H1 (cell line): ENCODE measurements around the gene FHIT. TPM values are rescaled to one million over a fixed set of nuclear protein-coding genes. Genes with fewer than 3 reads are reported as not detected.

ENCODE experiments used
- CTCF ChIA-PET: fragments of 300-600 bp; sonication (Branson Sonifier 250); formaldehyde crosslinking; loops from one replicate; lab custom pipeline; 2021; ENCODE audit not compliant: partially characterized antibody; lab: Charles Lee
- POLR2A ChIA-PET: fragments of 300-600 bp; sonication (Branson Sonifier 250); formaldehyde crosslinking; loops from one replicate; lab custom pipeline; 2021; ENCODE audit warnings: inconsistent platforms; ENCODE audit not compliant: partially characterized antibody; lab: Charles Lee
- DNase-seq, 2 experiments: peaks; one replicate each; pipeline versions ENCODE4 v3.0.0 to v3.0.0-alpha.2; 2010 to 2022; ENCODE audit warnings: low spot score in 2 of 2, low read depth in 1 of 2, mixed read lengths in 1 of 2
- FAIRE-seq: peaks from 2 replicates; lab custom pipeline; 2011; peaks lifted over from hg19 to GRCh38; lab: Jason Lieb, UNC
- H2AFZ ChIP-seq: 2 replicates; pipeline ENCODE4 v1.8.1; 2012; ENCODE audit warnings: low read length, inconsistent platforms
- H2AK5ac ChIP-seq: 2 replicates; pipeline ENCODE4 v1.6.1; 2013; ENCODE audit warnings: low read depth, low read length
- H2BK120ac ChIP-seq: replicated peaks from 2 replicates; pipeline ENCODE3; 2013; ENCODE audit warnings: low read depth, low read length, inconsistent platforms
- H2BK12ac ChIP-seq: 2 replicates; pipeline ENCODE4 v1.6.1; 2013; ENCODE audit warnings: low read depth, low read length
- H2BK15ac ChIP-seq: 2 replicates; pipeline ENCODE4 v1.6.1; 2013; ENCODE audit warnings: low read length
- H2BK20ac ChIP-seq: 2 replicates; pipeline ENCODE4 v1.6.1; 2013; ENCODE audit warnings: low read length
- H2BK5ac ChIP-seq: 2 replicates; pipeline ENCODE4 v1.6.1; 2013; ENCODE audit warnings: low read depth, low read length
- H3K14ac ChIP-seq: 2 replicates; pipeline ENCODE4 v1.6.1; 2013; ENCODE audit warnings: inconsistent platforms; ENCODE audit not compliant: insufficient read length
- H3K18ac ChIP-seq: 2 replicates; pipeline ENCODE4 v1.6.1; 2013; ENCODE audit warnings: low read length; ENCODE audit errors: extremely low read depth
- H3K23ac ChIP-seq: 2 replicates; pipeline ENCODE4 v1.6.1; 2013; ENCODE audit warnings: inconsistent platforms; ENCODE audit not compliant: insufficient read length
- H3K23me2 ChIP-seq: 2 replicates; pipeline ENCODE4 v1.6.1; 2013; ENCODE audit warnings: low read depth, low read length
- H3K27ac ChIP-seq: 2 replicates; pipeline ENCODE4 v1.6.1; 2011; ENCODE audit warnings: low read depth, low read length, inconsistent platforms
- H3K27me3 ChIP-seq, 4 experiments: replicated peaks in 1 of 4; 1 replicate in 1 of 4; 2 replicates in 3 of 4; pipeline versions ENCODE4 v1.6.1 to v1.8.1; 2011 to 2013; ENCODE audit warnings: low read length in 3 of 4, mild to moderate bottlenecking in 3 of 4, inconsistent platforms in 2 of 4, mixed read lengths in 2 of 4, moderate library complexity in 1 of 4; ENCODE audit not compliant: control insufficient read depth in 3 of 4, insufficient read depth in 3 of 4; ENCODE audit errors: extremely low read depth in 1 of 4
- H3K36me3 ChIP-seq, 4 experiments: 2 replicates each; pipeline versions ENCODE4 v1.6.1 to v1.8.1; 2011 to 2013; ENCODE audit warnings: mild to moderate bottlenecking in 4 of 4, low read length in 3 of 4, moderate library complexity in 2 of 4, control low read depth in 1 of 4, inconsistent platforms in 1 of 4; ENCODE audit not compliant: insufficient read depth in 4 of 4, control insufficient read depth in 2 of 4
- H3K4ac ChIP-seq: replicated peaks from 2 replicates; pipeline ENCODE3; 2013; ENCODE audit warnings: low read length, low read depth, mixed read lengths, inconsistent platforms; ENCODE audit not compliant: insufficient read length
- H3K4me1 ChIP-seq, 4 experiments: replicated peaks in 1 of 4; 1 replicate in 1 of 4; 2 replicates in 3 of 4; pipeline versions ENCODE4 v1.6.1 to v1.8.1; 2011 to 2013; ENCODE audit warnings: low read length in 3 of 4, inconsistent platforms in 2 of 4, mixed read lengths in 1 of 4; ENCODE audit not compliant: insufficient read depth in 4 of 4, control insufficient read depth in 3 of 4
- H3K4me2 ChIP-seq, 2 experiments: 2 replicates each; pipeline versions ENCODE4 v1.6.1 to v1.8.1; 2011 to 2013; ENCODE audit warnings: low read depth in 2 of 2, low read length in 2 of 2, control low read depth in 1 of 2, inconsistent platforms in 1 of 2, mild to moderate bottlenecking in 1 of 2; ENCODE audit not compliant: insufficient read depth in 1 of 2
- H3K4me3 ChIP-seq, 4 experiments: fragments of 200-600, 300-600 bp in 1 of 4; sonication (generic), shearing (Covaris generic), sonication (Bioruptor Twin) in 1 of 4; 2 replicates each; pipeline versions ENCODE4 v1.5.1 to v1.8.1; 2011 to 2016; ENCODE audit warnings: low read length in 4 of 4, low read depth in 3 of 4, control low read depth in 2 of 4, inconsistent platforms in 2 of 4, mild to moderate bottlenecking in 2 of 4, mixed read lengths in 1 of 4, moderate library complexity in 1 of 4; ENCODE audit not compliant: insufficient read depth in 2 of 4; ENCODE audit errors: extremely low read depth in 1 of 4
- H3K56ac ChIP-seq: replicated peaks from 2 replicates; pipeline ENCODE3; 2013; ENCODE audit warnings: low read depth, mild to moderate bottlenecking, mixed read lengths, low read length, inconsistent platforms; ENCODE audit not compliant: insufficient read length
- H3K79me1 ChIP-seq: 2 replicates; pipeline ENCODE4 v1.6.1; 2013; ENCODE audit warnings: low read depth, low read length, control low read depth
- H3K79me2 ChIP-seq, 2 experiments: 2 replicates each; pipeline versions ENCODE4 v1.6.1 to v1.8.1; 2012 to 2013; ENCODE audit warnings: low read length in 2 of 2, mild to moderate bottlenecking in 2 of 2, inconsistent platforms in 1 of 2; ENCODE audit not compliant: insufficient read depth in 2 of 2, control insufficient read depth in 1 of 2
- H3K9ac ChIP-seq, 4 experiments: replicated peaks in 1 of 4; 1 replicate in 1 of 4; 2 replicates in 3 of 4; pipeline versions ENCODE4 v1.6.1 to v1.8.1; 2011 to 2013; ENCODE audit warnings: low read depth in 3 of 4, low read length in 3 of 4, control low read depth in 2 of 4, mild to moderate bottlenecking in 2 of 4, moderate library complexity in 2 of 4, inconsistent platforms in 1 of 4; ENCODE audit errors: extremely low read depth in 1 of 4
- H3K9me3 ChIP-seq, 2 experiments: 2 replicates each; pipeline versions ENCODE4 v1.6.1 to v1.8.1; 2012 to 2013; ENCODE audit warnings: mild to moderate bottlenecking in 2 of 2, moderate library complexity in 2 of 2, control low read depth in 1 of 2, inconsistent platforms in 1 of 2, low read depth in 1 of 2, low read length in 1 of 2, mixed read lengths in 1 of 2; ENCODE audit not compliant: insufficient read depth in 2 of 2
- H4K20me1 ChIP-seq, 2 experiments: replicated peaks in 1 of 2; 2 replicates each; pipeline versions ENCODE3 to v1.8.1; 2011 to 2013; ENCODE audit warnings: inconsistent platforms in 2 of 2, low read length in 2 of 2, mild to moderate bottlenecking in 1 of 2; ENCODE audit not compliant: insufficient read depth in 2 of 2, control insufficient read depth in 1 of 2
- H4K5ac ChIP-seq: 2 replicates; pipeline ENCODE4 v1.6.1; 2013; ENCODE audit warnings: low read length, low read depth, mixed read lengths, inconsistent platforms; ENCODE audit not compliant: insufficient read length
- H4K8ac ChIP-seq: 2 replicates; pipeline ENCODE4 v1.8.0; 2013; ENCODE audit warnings: mild to moderate bottlenecking, moderate library complexity, low read length, inconsistent platforms; ENCODE audit not compliant: insufficient read depth; ENCODE audit errors: extremely low read depth
- H4K91ac ChIP-seq: replicated peaks from 2 replicates; pipeline ENCODE3; 2013; ENCODE audit warnings: low read length, mixed read lengths, inconsistent platforms; ENCODE audit not compliant: insufficient read length
- EZH2 ChIP-seq: fragments of 200-600 bp; sonication (generic); IDR thresholded peaks from 2 replicates; pipeline ENCODE4 v1.7.1; 2012; ENCODE audit warnings: low read depth, mild to moderate bottlenecking, moderate library complexity, low read length, inconsistent platforms; ENCODE audit not compliant: severe bottlenecking
- HDAC2 ChIP-seq, 2 experiments: fragments of 300-600 bp in 1 of 2; sonication (generic) in 1 of 2; IDR thresholded peaks; 2 replicates each; pipeline ENCODE4 v1.6.1; 2011 to 2012; ENCODE audit warnings: low read depth in 2 of 2, low read length in 2 of 2, mild to moderate bottlenecking in 2 of 2, moderate library complexity in 2 of 2, borderline replicate concordance in 1 of 2, inconsistent platforms in 1 of 2
- KDM4A ChIP-seq: IDR thresholded peaks from one replicate; pipeline ENCODE4 v1.7.1; 2012; ENCODE audit warnings: low read depth, mild to moderate bottlenecking, moderate library complexity, low read length, inconsistent platforms; ENCODE audit not compliant: severe bottlenecking
- RAD21 ChIP-seq, 2 experiments: IDR thresholded peaks in 1 of 2; conservative IDR thresholded peaks in 1 of 2; 2 replicates each; pipeline ENCODE4 v1.6.1; 2011; ENCODE audit warnings: low read depth in 2 of 2, low read length in 2 of 2, improper control_type of control experiment in 1 of 2, inconsistent platforms in 1 of 2, mild to moderate bottlenecking in 1 of 2, moderate library complexity in 1 of 2
- RXRA ChIP-seq: IDR thresholded peaks from 2 replicates; pipeline ENCODE4 v1.6.1; 2011; ENCODE audit warnings: low read depth, mild to moderate bottlenecking, low read length, moderate library complexity; ENCODE audit not compliant: insufficient read depth
- SP1 ChIP-seq: IDR thresholded peaks from 2 replicates; pipeline ENCODE4 v1.6.1; 2011; ENCODE audit warnings: low read depth, low read length
- USF2 ChIP-seq: IDR thresholded peaks from 2 replicates; pipeline ENCODE4 v1.6.1; 2011; ENCODE audit warnings: low read length, improper control_type of control experiment
- WGBS, 2 experiments: shearing (Covaris generic) in 1 of 2; methylation state at CpG; one replicate each; pipeline versions ENCODE4 v1.1.6 to v1.1.7; 2013 to 2015; ENCODE audit warnings: low lambda C conversion rate in 2 of 2, mixed read lengths in 2 of 2, inconsistent platforms in 1 of 2, low coverage in 1 of 2, missing lambda C conversion rate in 1 of 2; ENCODE audit not compliant: insufficient replicate concordance in 2 of 2, insufficient coverage in 1 of 2, insufficient read length in 1 of 2; ENCODE audit errors: extremely low coverage in 1 of 2, missing lambda C conversion rate in 1 of 2; 5-methylcytosine and 5-hydroxymethylcytosine counted together
- polyA plus RNA-seq, 7 experiments: library from polyadenylated mRNA; depleted of rRNA in 3 of 7; stranded (reverse) in 5 of 7; unstranded in 2 of 7; fragments of >200 nt in 5 of 7; fragments of 200-250 nt in 2 of 7; gene quantifications; 1 replicate in 5 of 7; 2 replicates in 1 of 7; 4 replicates in 1 of 7; pipeline versions ENCODE4 v1.2.1 to v1.2.3, GENCODE V29; 2011 to 2013; ENCODE audit warnings: missing spikeins in 2 of 7, mixed read lengths in 2 of 7
- total RNA-seq: library from RNA; stranded (reverse); fragmentation: NEBNext Ultra II Directional; extraction: Animal tissue kit (Norgen Biotek cat#: 25700); gene quantifications from 2 replicates; pipeline ENCODE4 v1.2.1, GENCODE V29; 2021
- TF ChIP-seq, protein P1 (sequence below): IDR thresholded peaks from 2 replicates; pipeline ENCODE4 v1.6.1; 2012; ENCODE audit warnings: low read length, inconsistent platforms

Gene FHIT
- total and polyA plus RNA-seq, 2 of the 8 experiments (the other 6 are each of a cell fraction or from before 2014, with no cell fraction given): 1.2 to 3.2 TPM

DNA sequence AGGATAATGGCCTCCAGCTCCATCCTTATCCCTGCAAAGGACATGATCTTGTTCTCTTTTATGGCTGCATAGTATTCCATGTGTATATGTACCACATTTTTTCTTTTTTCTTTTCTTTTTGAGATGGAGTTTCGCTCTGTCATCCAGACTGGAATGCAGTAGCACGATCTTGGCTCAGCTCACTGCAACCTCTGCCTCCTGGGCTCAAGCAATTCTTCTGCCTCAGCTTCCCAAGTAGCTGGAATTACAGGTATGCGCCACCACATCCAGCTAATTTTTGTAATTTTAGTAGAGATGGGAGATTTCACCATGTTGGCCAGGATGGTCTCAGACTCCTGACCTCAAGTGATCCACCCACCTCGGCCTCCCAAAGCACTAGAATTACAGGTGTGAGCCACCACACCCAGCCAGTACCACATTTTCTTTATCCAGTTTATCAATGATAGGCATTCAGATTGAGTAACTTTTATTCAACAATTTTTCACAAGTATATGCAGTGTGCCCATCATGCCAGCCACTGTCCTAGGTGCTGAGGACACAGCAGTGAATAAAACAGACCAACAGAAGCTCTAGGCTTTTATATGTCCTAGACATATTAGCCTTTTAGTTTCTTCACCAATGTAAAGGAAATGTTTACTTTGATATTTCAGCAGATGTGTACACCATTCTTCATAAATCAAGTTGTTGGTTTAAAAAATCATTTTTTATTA lies 815.2 kb downstream of the FHIT start:
- H2BK12ac ChIP-seq: no peak overlapping the region
- no peak for DNase-seq
- H2BK20ac ChIP-seq: no peak overlapping the region
- no peak overlapping the region for H3K56ac ChIP-seq
- H4K91ac ChIP-seq: no peak overlapping the region
- no peaks in the 10 kb centered on the region for H3K36me3 ChIP-seq
- H3K14ac ChIP-seq: no peak overlapping the region
- H4K8ac ChIP-seq: no peak overlapping the region
- no peaks in the 10 kb centered on the region for H3K79me1 ChIP-seq
- no peak overlapping the region for H3K4me2 ChIP-seq
- H2AFZ ChIP-seq: no peak overlapping the region
- H3K9me3 ChIP-seq: no peaks in the 10 kb centered on the region
- FAIRE-seq: no peak
- no peak overlapping the region for H3K4ac ChIP-seq
- H3K27me3 ChIP-seq: no peaks in the 10 kb centered on the region
- H2BK15ac ChIP-seq: no peak overlapping the region
- H3K23me2 ChIP-seq: no peaks in the 10 kb centered on the region
- H4K20me1 ChIP-seq: no peaks in the 10 kb centered on the region
- H3K18ac ChIP-seq: no peak overlapping the region
- H3K79me2 ChIP-seq: no peaks in the 10 kb centered on the region
- no peak overlapping the region for H2BK5ac ChIP-seq
- peaks cover 0 to 5% (median 0%) of the 10 kb centered on the region in 4 experiments; a peak in 3 of 7 replicates for H3K4me1 ChIP-seq
- CTCF ChIA-PET: interaction anchor here (0.7 kb wide), 1 partner anchor 1586 kb away, joined by 3 read pairs; no protein-coding TSS in a partner anchor
- no peak overlapping the region for H3K23ac ChIP-seq
- 95% methylated on average over 4 of the region's 4 CpGs; no CpG with 5 or more reads in 1 of the 2 experiments for WGBS, 2 experiments
- no peak overlapping the region for H2BK120ac ChIP-seq
- H3K4me3 ChIP-seq: no peak overlapping the region
- H3K27ac ChIP-seq: no peak overlapping the region
- H2AK5ac ChIP-seq: no peak overlapping the region
- H4K5ac ChIP-seq: no peak overlapping the region
- H3K9ac ChIP-seq: no peak overlapping the region
- POLR2A ChIA-PET: no interaction called here
- TF ChIP-seq USF2 (no peak), SP1 (no peak), RXRA (no peak), KDM4A (no peak), HDAC2 (IDR thresholded peaks at IDR 0.05; ENCODE audit: borderline replicate concordance in 1 of 2, low read depth in 2 of 2, low read length in 2 of 2) (no peak), EZH2 (no peak), RAD21 (IDR thresholded peaks at IDR 0.05 in 1 of 2, conservative IDR thresholded peaks at IDR 0.05 in 1 of 2; ENCODE audit: low read depth in 2 of 2, low read length in 2 of 2) (no peak)
- TF ChIP-seq, protein P1, sequence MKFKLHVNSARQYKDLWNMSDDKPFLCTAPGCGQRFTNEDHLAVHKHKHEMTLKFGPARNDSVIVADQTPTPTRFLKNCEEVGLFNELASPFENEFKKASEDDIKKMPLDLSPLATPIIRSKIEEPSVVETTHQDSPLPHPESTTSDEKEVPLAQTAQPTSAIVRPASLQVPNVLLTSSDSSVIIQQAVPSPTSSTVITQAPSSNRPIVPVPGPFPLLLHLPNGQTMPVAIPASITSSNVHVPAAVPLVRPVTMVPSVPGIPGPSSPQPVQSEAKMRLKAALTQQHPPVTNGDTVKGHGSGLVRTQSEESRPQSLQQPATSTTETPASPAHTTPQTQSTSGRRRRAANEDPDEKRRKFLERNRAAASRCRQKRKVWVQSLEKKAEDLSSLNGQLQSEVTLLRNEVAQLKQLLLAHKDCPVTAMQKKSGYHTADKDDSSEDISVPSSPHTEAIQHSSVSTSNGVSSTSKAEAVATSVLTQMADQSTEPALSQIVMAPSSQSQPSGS: no peak
